Omental fat pad (tissue), 4 donors: ENCODE data around the gene FAM13A. TPM values are rescaled to one million over a fixed set of nuclear protein-coding genes. Genes with fewer than 3 reads are reported as not detected.

Experiments used
- ATAC-seq: fragments of 150-250 bp; one replicate; pipeline ENCODE4 v1.9.1; 2016; ENCODE audit warnings: mild to moderate bottlenecking, moderate library complexity; ENCODE audit not compliant: low FRiP score
- DNase-seq: peaks from one replicate; pipeline ENCODE4 v3.0.0-alpha.2; 2019; ENCODE audit warnings: low spot score
- CTCF ChIP-seq, 3 donors: fragments of 450-650 bp; IDR thresholded peaks; one replicate each; pipeline ENCODE4 v1.5.1; 2016 to 2017; ENCODE audit warnings: antibody characterized with exemption in 3 of 3, mild to moderate bottlenecking in 3 of 3, moderate library complexity in 2 of 3
- total RNA-seq, 4 donors: library from RNA; depleted of rRNA; stranded (reverse); fragments of >200 nt; gene quantifications; one replicate each; pipeline ENCODE4 v1.1.0, GENCODE V29; 2016

Gene FAM13A
- total RNA-seq, 4 donors from 2014 or later = 48.5 to 84.2 (median 51.2) TPM

DNA sequence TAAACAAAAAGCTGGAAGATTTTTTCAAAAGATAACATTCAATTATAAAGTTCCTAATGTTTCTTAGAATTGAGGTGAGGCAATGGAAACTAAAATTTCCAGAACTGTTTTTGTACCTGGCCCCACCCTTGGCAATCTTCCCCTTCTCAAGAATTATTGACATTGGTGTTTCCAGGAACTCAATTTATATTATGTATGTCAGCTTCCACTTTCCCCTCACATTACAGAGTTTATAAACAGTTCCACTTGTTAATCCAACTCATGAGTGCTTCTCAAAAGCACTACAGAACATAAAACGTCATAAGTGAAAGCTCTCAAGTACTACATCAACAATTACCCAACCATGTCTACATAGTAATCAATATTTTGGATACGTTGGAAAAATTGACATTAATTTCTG is 107.4 kb downstream of the FAM13A start:
- no peak for ATAC-seq
- no peak for TF ChIP-seq CTCF (IDR thresholded peaks at IDR 0.05)
- no peak for DNase-seq

GRCh38 chr4:88940506-88940905 is 116.5 kb downstream of the FAM13A start:
- no peak for TF ChIP-seq CTCF (IDR thresholded peaks at IDR 0.05)

DNA sequence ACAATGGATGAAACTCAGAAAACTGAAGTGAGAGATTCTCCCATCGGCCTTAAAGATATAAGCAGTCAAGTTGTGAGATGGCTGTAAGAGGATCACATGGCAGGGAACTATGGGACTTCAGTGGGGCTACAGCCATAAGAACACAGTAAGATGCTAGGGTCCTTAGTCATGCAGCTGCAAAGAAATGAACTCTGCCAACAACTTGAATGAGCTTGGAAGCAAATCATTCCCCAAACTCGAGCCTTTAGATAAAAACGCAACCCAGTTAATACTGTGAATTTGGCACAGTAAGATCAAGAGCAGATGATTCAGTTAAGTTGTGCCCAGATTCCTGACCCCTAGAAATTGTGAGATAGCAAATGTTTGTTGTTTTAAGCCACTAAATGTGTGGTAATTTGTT is 117.3 kb downstream of the FAM13A start:
- DNase-seq (no peak), ATAC-seq (no peak)
- no peak for TF ChIP-seq CTCF (IDR thresholded peaks at IDR 0.05)

More at GRCh38 chr4:88940506-88940905, 116.5 kb downstream of the FAM13A start:
- ATAC-seq (no peak), DNase-seq (no peak)

DNA sequence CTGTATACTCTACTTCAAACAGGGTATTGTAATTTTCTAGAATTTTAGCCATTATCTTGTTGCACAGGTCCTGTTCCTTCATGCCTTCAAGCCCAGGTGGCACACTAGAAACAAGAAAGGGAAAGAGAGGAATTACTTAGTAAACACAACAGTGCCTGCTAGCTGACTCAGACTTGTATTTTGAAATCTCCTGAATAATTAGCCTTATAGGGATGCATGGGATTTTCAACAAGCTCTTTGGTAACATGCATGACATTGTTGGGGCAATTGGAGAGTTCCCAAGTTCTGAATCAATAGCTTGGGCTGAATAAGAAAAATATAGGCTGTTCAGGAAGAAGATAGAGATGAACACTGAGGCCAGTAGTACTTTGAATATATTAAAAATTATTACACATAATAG is 118.8 kb downstream of the FAM13A start:
- ATAC-seq (no peak), DNase-seq (no peak)
- no peak for TF ChIP-seq CTCF (IDR thresholded peaks at IDR 0.05)

DNA sequence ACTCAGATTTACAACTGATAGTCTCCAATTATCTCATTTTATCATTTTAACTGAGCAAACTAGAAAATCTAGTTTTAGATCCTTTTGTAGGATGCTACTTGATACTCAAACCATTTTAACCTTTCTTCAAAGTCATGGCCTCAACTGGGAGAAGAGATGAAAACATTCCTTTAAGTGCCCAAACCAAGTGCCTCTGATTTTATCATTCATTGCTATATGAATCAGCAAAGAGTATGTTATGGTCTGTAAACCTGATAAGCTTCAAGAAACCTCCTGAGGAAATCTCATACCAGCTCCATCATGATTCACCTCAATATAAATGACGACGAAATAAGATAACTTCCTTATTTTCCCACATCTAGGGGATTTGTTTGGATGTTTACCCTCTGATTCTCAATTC is 119.9 kb downstream of the FAM13A start:
- ATAC-seq = no peak
- no peak for TF ChIP-seq CTCF (IDR thresholded peaks at IDR 0.05)
- DNase-seq = no peak

GRCh38 chr4:88933414-88934160 is 123.4 kb downstream of the FAM13A start:
- ATAC-seq (no peak), DNase-seq (no peak)
- TF ChIP-seq CTCF (IDR thresholded peaks at IDR 0.05) = no peak

DNA sequence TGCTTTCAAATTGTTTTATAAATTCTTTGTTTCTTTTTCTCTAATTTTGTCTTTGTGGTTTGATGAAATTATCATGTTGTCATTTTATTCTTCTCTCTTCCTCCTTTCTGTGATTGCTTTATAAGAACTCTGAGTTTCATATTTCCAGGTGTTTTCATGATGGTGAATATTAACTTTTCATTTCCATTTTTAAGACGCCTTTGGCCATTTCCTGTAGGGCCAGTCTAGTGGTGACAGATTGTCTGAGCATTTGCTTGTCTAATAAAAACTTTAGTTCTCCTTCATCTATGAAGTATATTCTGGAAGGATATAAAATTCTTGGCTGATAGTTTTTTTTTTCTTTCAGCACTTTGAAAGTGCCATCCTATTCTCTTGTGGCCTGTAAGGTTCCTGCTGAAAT is 128.1 kb downstream of the FAM13A start:
- no peak for ATAC-seq
- TF ChIP-seq CTCF (IDR thresholded peaks at IDR 0.05) = no peak
- DNase-seq = no peak
